KBM-7 (cell line): ENCODE results near the gene ABCB8.
"Not testable (repeated sequence)": the region's sequence is repeated elsewhere in the genome, so short reads cannot be mapped to it uniquely, and the experiment has no call there.

Source experiments
- DNase-seq: peaks from one replicate; pipeline ENCODE4 v3.0.0-alpha.2; 2015
- in situ Hi-C: fragments of 300-500 bp; cut with MboI; formaldehyde crosslinking; loops from 2 replicates; pipeline ENCODE4 v1.14.3; 2020; ENCODE audit warnings: low sequenced_read_pairs, low pct_unique_long_range_greater_than_20kb, mixed read lengths

ABCB8 gene

DNA sequence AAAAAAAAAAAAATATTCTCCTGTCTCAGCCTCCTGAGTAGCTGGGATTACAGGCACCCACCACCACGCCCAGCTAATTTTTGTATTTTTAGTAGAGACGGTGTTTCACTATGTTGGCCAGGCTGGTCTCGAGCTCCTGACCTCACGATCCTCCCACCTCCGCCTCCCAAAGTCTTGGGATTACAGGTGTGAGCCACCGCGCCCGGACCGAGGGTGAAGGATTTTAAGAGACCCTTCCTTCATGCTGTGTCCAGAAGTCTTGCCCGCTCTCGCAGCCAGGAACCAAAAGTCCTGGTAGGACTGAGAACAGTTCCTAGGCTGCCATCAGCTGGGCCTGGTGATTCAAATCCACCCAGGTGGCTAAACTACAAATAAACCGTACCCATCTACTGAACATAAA, 16.6 kb upstream of the ABCB8 start:
- DNase-seq, in situ Hi-C loops: not testable (repeated sequence)

DNA sequence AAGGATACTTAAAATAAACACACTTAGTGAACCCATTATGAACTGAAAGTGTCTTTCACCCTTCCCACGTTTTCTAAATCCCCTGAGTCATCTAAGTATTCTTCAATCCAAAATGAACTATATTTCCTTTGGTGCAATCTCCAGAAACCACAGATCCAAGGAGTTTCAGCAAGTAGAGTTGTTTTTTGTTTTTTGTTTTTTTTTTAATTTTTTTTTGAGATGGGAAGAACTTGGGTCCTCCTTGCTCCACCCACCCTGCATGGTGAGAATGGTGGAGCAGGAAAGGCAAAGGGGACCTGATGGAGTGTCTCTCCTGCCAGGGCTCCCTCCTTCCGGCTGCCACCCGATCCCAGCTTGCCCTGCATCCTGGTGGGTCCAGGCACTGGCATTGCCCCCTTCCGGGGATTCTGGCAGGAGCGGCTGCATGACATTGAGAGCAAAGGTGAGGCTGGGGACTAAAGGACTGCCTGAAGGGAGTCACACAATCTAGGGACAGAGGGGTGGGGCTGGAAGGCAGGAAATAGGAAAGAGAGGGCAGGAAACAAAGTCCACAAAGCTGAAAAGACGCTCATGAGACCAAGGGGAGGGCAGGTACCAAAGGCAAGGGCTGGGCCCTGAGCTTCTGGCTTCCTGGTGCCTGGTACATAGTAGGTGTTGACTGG, 16.1 kb upstream of the ABCB8 start:
- DNase-seq, result no peak
- in situ Hi-C loops, result no loop called here

DNA sequence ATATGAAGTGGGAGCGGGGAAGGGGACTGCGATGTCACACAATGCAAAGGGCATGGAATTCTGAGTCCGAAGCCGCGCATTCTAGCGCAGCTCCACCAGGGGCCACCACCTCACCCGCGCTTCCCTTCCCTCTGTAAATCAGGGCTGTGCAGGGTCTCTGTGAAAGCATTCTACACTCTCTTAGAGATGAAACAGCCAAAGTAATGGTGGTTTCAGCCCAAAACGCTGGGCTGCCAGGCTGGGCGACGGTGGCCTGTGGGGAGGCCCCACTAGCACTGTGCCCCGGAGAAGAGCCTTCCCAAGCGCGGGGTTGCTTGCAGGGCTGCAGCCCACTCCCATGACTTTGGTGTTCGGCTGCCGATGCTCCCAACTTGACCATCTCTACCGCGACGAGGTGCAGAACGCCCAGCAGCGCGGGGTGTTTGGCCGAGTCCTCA, 15.3 kb upstream of the ABCB8 start:
- no peak for DNase-seq
- in situ Hi-C loops, result no loop called here

GRCh38 chr7:151013356-151013732, 14.9 kb upstream of the ABCB8 start:
- in situ Hi-C loops, result no loop called here
- DNase-seq, result no peak

DNA sequence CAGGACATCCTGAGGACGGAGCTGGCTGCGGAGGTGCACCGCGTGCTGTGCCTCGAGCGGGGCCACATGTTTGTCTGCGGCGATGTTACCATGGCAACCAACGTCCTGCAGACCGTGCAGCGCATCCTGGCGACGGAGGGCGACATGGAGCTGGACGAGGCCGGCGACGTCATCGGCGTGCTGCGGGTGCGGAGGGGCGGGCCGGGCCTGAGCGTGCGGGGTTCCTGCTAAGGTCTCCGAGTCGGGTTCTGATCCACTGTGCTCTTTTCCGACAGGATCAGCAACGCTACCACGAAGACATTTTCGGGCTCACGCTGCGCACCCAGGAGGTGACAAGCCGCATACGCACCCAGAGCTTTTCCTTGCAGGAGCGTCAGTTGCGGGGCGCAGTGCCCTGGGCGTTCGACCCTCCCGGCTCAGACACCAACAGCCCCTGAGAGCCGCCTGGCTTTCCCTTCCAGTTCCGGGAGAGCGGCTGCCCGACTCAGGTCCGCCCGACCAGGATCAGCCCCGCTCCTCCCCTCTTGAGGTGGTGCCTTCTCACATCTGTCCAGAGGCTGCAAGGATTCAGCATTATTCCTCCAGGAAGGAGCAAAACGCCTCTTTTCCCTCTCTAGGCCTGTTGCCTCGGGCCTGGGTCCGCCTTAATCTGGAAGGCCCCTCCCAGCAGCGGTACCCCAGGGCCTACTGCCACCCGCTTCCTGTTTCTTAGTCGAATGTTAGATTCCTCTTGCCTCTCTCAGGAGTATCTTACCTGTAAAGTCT, 14.3 kb upstream of the ABCB8 start:
- in situ Hi-C loops, result no loop called here
- no peak for DNase-seq

DNA sequence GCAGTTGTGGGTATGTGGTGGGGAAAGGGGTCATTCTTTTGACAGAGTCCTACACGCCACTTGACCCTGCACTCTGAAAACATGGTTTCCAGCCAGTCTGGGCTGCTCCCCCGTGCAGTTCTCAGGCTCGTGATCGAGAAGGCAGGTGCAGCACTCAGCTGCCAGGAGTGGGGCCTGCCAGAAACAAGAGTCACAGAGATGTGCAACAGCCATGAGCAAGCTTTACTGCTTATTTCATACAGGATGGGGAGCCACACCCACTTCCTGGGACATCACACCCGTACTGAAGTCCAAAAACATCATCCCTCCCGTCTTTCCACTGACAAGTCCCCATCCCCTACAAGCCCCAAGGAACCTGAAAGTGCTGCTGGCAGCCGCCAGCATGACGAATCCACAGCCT, 13.3 kb upstream of the ABCB8 start:
- DNase-seq, result no peak
- in situ Hi-C loops, result no loop called here

GRCh38 chr7:151015967-151016366, 12.3 kb upstream of the ABCB8 start:
- DNase-seq, result no peak
- in situ Hi-C loops, result no loop called here

DNA sequence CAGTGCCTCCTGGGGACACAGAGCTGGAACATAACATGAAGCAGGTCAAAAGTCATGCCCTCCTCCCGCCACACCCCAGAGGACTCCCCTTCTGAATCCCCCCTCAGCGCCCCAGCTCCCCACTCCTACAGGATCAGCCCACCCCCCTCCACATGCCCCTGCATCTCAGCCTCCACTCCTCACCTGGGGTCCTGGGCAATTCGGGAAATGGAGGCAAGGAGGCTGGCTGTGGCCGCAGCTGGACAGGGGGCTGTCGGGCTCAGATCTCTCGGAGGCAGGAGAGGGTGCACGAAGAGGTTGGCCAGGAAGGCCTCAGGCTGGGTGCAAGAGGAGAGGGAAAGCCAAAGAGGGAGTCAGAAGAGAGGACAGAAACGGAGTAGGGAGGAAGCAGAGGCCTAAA, 11.7 kb upstream of the ABCB8 start:
- DNase-seq, result no peak
- in situ Hi-C loops, result no loop called here

DNA sequence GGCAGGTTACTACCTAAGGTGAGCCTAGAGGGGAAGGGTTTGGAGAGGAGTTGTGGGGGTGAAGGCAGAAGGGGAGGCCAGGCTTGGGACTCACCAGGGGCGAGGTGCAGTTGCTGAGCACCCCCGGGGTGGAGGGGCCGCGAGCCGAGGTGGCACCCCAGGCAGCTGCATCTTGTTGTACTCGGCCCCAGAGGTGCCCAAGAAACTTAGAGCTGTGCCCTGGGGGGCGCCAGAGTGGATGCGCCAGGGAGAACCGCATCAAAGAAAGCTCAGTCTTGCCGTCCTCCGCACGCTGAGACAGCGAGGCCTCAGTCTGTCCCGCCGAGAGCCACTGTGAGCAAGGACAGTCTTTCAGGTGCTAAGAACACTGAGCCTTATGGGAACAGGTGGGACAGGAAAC, 11.3 kb upstream of the ABCB8 start:
- DNase-seq, result no peak
- in situ Hi-C loops, result no loop called here

GRCh38 chr7:151017370-151017952, 10.8 kb upstream of the ABCB8 start:
- no peak for DNase-seq
- in situ Hi-C loops, result no loop called here

DNA sequence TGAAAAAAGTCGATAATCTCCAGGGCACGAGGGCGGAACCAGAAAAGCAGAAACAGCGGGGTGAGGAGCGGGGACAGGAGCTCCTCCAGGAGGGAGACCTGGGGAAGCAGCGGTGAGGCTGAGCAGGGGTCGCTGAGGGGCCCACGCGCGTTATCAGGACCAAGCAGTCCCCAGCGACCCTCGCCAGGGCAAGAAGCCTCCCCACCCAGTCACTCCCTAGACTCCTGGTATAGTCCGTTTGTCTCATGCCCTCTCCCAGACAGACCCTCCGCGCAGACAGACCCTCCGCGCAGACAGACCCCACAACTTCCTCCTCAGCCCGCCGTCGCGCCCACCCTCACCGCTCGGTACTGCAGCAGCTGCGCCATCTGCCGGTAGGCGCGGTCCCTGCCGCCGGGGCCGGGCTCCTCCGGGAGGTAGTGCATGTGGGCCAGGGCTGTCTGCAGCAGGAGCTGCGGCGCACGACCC, 10.3 kb upstream of the ABCB8 start:
- DNase-seq, result peak; percentile 86
- in situ Hi-C loops, result no loop called here

DNA sequence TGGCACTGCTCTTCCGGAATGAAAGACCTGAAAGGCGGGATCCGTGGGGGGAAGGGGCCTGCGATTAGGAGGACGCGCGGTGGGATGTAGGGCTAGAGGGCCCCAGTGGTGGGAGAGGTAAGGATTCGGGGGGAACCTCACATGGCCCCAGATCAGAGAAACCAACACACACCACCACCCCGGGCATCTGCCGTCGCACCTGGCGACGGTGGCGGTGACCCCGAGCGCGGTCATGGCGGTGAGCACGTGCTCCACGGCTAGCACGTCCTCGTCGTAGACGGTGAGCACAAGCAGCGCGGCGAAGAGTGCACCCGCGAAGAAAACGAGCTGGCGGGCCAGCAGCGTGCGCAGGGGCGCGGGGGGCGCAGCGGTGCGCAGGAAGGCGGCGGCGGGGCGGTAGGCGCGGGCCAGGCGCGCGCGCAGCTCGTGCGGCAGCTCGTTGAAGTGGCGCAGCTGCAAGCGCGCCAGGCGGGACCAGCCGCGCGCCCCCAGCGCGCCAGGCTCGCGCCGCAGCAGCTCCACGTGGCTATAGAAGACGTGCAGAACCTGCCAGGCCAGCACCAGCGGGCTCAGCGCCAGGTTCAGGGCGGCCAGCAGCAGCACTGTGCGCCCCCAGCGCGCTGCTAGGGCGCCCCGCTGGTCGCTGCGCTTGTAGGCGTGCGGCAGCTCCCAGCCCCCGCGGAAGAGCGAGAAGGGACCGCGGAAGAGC, 9.7 kb upstream of the ABCB8 start:
- DNase-seq, result no peak

GRCh38 chr7:151019130-151019447, 9.2 kb upstream of the ABCB8 start:
- in situ Hi-C loops, result no loop called here
- DNase-seq, result no peak

More for the DNA sequence above, 9.7 kb upstream of the ABCB8 start:
- in situ Hi-C loops, result no loop called here

DNA sequence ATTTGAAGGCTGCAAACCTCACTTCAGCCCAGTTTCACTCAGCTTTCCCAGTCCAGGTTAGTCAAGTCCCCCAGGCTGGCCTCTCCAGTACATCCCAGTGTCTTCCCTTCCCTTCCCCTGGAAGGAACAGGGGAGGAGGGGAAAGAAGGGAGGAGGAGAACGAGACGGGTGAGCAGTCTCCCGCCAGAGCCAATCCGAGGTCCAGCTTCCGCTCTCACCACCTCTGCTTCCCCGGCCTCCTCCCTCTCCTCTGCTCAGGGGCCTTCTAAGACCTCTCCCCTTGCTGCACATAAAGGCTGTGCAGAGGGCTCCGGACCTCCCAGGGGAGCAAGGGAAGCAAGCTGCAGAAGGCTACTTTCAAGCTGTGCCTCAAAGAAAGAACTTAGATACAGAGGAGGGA, 8.0 kb upstream of the ABCB8 start:
- in situ Hi-C loops, result no loop called here
- no peak for DNase-seq

DNA sequence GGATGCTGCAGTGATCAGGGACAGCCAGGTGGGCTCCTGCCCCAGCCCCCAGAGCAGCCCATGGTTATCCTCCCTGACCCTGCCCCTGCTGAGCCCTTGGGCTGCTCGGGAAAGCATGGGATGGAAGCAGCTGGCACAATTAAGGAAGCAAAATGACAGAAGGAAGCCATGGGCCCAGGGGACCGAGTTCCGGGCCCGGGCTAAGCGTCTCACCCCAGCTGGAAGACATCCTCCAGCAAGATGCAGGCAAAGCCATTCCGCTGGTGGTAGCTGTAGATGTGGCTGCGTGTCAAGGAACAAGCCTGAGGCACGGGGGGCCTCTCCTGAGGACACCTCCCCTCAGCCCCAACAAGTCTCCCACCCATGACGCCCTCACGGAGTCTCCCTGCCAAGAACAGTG, 5.0 kb upstream of the ABCB8 start:
- in situ Hi-C loops, result no loop called here
- DNase-seq, result no peak

DNA sequence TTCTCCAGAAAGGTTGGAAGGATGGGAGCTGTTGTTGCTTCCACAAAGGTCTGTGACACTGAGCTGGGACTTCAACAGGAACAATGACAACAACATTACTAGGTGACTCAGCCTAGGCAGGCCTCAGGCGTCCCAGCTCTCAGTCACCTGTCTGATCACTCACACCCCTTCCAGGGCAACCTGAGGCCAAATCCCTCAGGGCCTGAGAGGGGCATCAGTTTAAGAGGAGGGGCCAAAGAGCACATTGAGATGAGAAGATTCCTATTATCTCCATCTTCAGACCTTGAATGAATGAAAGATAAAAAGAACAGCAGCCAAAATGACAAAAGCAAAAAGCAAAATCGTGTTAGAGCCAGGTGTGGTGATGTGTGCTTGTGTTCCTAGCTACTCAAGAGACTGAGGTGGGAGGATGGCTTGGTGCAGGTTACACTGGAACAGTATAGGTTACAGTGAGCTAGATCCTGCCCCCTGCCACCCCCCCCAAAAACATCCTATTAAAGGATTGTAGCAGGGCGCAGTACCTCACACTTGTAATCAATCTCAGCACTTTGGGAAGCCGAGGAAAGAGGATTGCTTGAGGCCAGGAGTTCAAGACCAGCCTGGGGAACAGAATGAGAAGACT, 3.7 kb upstream of the ABCB8 start, which contains the start of gene ATG9B:
ATG9B (minus strand) TSS at position 60 of the 622 bp plus-strand sequence. CDS start 71 bp downstream, outside the sequence.
- no peak for DNase-seq
- in situ Hi-C loops, result no loop called here

GRCh38 chr7:151025924-151026671, 2.2 kb upstream of the ABCB8 start:
- no peak for DNase-seq
- in situ Hi-C loops, result no loop called here

DNA sequence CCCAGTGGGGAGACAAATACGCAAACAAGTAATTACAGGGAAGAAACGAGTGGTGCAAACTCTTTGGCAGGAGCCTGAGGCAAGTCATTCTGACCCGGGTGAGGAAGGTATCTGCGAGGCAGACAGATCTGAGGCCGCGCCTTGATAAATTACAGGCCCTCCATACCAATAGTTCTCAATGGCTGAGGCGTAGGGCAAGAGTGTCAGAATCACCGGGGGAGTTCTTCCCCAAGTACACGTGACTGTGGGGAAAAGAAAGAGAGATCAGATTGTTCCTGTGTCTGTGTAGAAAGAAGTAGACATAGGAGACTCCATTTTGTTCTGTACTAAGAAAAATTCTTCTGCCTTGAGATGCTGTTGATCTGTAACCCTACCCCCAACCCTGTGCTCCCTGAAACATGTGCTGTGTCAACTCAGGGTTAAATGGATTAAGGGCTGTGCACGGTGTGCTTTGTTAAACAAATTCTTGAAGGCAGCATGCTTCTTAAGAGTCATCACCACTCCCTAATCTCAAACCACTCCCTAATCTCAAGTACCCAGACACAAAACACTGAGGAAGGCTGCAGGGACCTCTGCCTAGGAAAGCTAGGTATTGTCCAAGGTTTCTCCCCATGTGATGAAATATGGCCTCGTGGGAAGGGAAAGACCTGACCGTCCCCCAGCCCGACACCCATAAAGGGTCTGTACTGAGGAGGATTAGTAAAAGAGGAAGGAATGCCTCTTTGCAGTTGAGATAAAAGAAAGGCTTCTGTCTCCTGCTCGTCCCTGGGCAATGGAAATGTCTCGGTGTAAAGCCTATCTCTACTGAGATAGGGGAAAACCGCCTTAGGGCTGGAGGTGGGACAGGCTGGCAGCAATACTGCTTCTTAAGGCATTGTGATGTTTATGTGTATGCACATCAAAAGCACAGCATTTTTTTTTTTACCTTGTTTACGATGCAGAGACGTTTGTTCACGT, 1.2 kb upstream of the ABCB8 start:
- in situ Hi-C loops, DNase-seq: not testable (repeated sequence)
